GM12873 (cell line): ENCODE data around the gene NOD2.

Source experiments
- CTCF ChIP-seq: IDR thresholded peaks from 2 replicates; pipeline ENCODE4 v1.5.1; 2012; ENCODE audit warnings: low read depth, mild to moderate bottlenecking, moderate library complexity, low read length, control low read depth; ENCODE audit not compliant: insufficient read depth; ENCODE audit errors: missing control alignments

Gene NOD2

GRCh38 chr16:50679676-50680555 is 13.5 kb upstream of the NOD2 start:
- TF ChIP-seq CTCF = no peak

GRCh38 chr16:50680556-50680893 is 12.9 kb upstream of the NOD2 start:
- no peak for TF ChIP-seq CTCF

- TF ChIP-seq CTCF = no peak
These were observed 12.2 kb upstream of the NOD2 start, which contains the start of gene SNX20 for GRCh38 chr16:50681021-50681885. TSS of gene SNX20 (minus strand) at chr16:50681312. CDS start at chr16:50677526, 3,786 bp downstream.

GRCh38 chr16:50683689-50684374 is 9.6 kb upstream of the NOD2 start:
- TF ChIP-seq CTCF = no peak

- TF ChIP-seq CTCF = no peak
These were observed 8.5 kb upstream of the NOD2 start for GRCh38 chr16:50684823-50685461.

- no peak for TF ChIP-seq CTCF
These were observed 7.8 kb upstream of the NOD2 start for GRCh38 chr16:50685462-50686063.
